ENCODE results near the gene PHF21B.

- TF ChIP-seq CTCF (tag by site-specific recombination; IDR thresholded peaks at IDR 0.05): no peak
- TF ChIP-seq ZNF184 (tag by site-specific recombination; IDR thresholded peaks at IDR 0.05): no peak
- no peak for TF ChIP-seq REST (tag by site-specific recombination; IDR thresholded peaks at IDR 0.05)
- no peak for TF ChIP-seq PRDM1 (tag by site-specific recombination; IDR thresholded peaks at IDR 0.05)
- no peak for TF ChIP-seq YY1 (tag by site-specific recombination; IDR thresholded peaks at IDR 0.05)
- TF ChIP-seq ZNF76 (tag by site-specific recombination; IDR thresholded peaks at IDR 0.05; ENCODE audit: borderline replicate concordance, low read depth): no peak
- no peak for TF ChIP-seq ZNF274 (IDR thresholded peaks at IDR 0.05; ENCODE audit: low read length)
- TF ChIP-seq ZNF274 (tag by site-specific recombination; IDR thresholded peaks at IDR 0.05; ENCODE audit: borderline replicate concordance): no peak
- no peak for TF ChIP-seq ZSCAN5A (tag by site-specific recombination; IDR thresholded peaks at IDR 0.05)
- TF ChIP-seq ZNF529 (tag by site-specific recombination; IDR thresholded peaks at IDR 0.05; ENCODE audit: insufficient replicate concordance): no peak
- TF ChIP-seq INSM2 (tag by site-specific recombination; IDR thresholded peaks at IDR 0.05): no peak
- no peak for TF ChIP-seq ZBTB17 (tag by site-specific recombination; IDR thresholded peaks at IDR 0.05)
- no peak for TF ChIP-seq ZSCAN16 (tag by site-specific recombination; IDR thresholded peaks at IDR 0.05)
- no peak for TF ChIP-seq MEIS1 (CRISPR knock-in tag; IDR thresholded peaks at IDR 0.05; ENCODE audit: borderline replicate concordance)
- no peak for TF ChIP-seq GLI2 (tag by site-specific recombination; IDR thresholded peaks at IDR 0.05; ENCODE audit: borderline replicate concordance, low read depth)
These were observed 22.9 kb downstream of the PHF21B start for GRCh38 chr22:44986926-44987325.

All from HEK293 (cell line).